Endothelial cell of hepatic sinusoid (primary cell): Measurements from ENCODE around the gene SHISA7.

Experiments
- in situ Hi-C: cut with HindIII; loops from 2 replicates; pipeline ENCODE4 v1.10.0; 2017; ENCODE audit warnings: low sequenced_read_pairs

Gene SHISA7

DNA sequence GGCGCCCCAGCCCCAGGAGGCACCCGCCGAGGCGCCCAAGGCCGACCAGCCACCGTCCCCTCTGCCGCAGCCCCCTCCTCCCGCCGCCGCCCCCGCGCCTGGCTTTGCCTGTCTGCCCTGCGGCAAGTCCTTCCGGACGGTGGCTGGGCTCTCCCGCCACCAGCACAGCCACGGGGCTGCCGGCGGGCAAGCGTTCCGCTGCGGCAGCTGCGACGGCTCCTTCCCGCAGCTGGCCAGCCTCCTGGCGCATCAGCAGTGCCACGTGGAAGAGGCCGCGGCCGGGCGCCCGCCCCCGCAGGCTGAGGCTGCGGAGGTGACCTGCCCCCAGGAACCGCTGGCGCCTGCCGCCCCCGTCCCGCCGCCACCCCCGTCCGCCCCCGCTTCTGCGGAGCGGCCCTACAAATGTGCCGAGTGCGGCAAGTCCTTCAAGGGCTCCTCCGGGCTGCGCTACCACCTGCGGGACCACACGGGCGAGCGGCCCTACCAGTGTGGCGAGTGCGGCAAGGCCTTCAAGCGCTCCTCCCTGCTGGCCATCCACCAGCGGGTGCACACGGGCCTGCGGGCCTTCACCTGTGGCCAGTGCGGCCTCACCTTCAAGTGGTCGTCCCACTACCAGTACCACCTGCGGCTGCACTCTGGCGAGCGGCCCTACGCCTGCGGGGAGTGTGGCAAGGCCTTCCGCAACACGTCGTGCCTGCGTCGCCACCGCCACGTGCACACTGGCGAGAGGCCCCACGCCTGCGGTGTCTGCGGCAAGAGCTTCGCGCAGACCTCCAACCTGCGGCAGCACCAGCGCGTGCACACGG is 39.3 kb upstream of the SHISA7 start:
- in situ Hi-C loops = no loop called here

DNA sequence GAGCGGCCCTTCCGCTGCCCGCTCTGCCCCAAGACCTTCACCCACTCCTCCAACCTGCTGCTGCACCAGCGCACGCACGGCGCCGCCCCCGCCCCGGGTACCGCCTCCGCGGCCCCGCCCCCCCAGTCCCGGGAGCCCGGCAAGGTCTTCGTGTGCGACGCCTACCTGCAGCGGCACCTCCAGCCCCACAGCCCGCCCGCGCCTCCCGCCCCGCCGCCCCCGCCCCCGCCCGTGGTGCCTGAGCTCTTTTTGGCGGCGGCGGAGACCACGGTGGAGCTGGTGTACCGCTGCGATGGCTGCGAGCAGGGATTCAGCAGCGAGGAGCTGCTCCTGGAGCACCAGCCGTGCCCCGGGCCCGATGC is 38.7 kb upstream of the SHISA7 start:
- in situ Hi-C loops = no loop called here

DNA sequence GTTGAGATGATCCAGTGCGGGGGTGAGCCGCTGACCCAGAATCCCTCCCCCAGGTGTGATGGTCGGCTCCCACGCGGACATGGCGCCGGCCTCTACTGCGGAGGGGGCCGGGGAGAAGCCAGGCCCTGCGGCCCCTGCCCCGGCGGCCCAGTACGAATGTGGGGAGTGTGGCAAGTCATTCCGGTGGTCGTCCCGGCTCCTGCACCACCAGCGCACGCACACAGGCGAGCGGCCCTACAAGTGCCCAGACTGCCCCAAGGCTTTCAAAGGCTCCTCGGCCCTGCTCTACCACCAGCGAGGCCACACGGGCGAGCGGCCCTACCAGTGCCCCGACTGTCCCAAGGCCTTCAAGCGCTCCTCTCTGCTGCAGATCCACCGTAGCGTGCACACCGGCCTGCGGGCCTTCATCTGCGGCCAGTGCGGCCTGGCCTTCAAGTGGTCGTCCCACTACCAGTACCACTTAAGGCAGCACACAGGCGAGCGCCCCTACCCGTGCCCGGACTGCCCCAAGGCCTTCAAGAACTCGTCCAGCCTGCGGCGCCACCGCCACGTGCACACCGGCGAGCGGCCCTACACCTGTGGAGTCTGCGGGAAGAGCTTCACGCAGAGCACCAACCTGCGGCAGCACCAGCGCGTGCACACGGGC is 38.2 kb upstream of the SHISA7 start:
- in situ Hi-C loops = no loop called here

DNA sequence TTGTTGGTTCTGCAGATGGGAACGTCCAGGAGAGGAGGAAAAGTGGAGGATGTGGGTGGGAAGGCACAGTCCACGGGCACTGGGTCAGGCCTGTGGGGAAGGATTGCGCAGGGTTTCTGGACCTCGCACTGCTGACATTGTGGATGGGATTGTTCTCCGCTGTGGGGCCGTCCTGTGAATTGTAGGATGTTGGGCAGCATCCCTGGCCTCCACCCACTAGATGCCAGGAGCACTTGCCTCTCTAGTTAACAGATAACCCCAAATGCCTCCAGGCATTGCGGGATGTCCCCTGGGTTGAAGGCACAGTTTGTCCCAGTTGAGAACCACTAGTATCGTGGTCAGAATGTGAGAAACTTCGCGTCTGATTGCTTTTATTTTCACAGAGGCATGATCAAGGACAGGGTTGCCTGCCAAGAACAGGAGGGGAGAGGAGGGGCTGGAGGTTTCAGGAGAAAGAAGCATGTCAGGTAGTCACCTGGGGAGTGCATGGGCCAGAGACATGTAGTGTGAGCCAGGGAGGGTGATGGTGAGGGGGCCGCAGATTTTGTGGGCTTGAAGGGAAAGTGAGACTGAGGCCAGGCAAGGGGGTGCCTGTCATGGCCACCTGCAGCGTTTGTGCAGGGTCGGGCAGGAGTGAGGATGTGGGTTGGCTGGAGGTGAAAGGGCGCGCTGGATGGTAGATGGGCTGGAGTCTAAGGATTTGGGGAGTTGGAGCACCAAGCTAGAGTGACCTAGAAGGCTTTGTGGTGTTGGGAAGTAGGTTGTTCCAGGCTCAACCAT is 36.5 kb upstream of the SHISA7 start:
- in situ Hi-C loops = loop anchor here (10.0 kb wide), 2 partner anchors 125 to 305 kb away; partner anchors contain the start of gene COX6B2

DNA sequence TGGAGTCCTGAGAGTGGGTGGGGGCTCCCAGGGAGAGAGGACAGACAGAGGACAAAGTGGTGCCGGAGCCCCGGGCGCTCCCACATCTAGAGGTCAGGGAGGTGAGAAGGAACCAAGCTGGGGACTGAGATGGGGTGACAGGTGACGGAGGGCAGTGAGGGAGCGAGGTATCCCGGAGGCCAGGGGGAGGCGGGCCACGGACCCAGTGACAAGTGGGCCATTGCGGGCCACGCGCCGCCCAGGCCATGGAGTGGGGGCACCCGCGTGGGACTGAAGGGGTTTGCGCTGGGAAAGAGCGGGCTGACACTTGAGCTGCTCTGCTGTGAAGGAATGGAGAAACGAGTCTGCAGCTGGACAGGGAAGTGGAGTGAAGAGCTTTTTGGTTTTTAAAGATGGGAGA is 35.9 kb upstream of the SHISA7 start:
- in situ Hi-C loops = loop anchor here (10.0 kb wide), 2 partner anchors 124 to 304 kb away; partner anchors contain the start of gene COX6B2

DNA sequence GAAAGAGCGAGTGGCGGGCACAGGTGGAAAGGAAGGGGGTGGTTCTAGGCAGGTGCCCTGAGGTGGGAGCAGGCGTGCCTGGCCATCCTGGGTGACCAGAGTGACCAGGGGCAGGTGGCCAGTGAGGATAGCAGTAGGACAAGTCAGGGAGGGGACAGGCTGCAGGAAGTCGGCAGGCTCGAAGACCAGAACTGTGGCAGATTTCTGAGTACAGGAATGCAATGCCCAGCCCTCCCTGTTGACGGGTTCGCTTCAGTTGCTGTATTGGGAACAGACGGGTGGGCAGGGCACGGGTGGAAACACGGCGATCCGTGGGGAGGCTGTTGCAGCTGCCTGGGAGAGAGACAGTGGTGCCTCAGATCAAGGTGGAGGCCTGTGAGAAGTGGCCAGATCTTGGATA is 35.3 kb upstream of the SHISA7 start:
- in situ Hi-C loops = loop anchor here (10.0 kb wide), 2 partner anchors 124 to 304 kb away; partner anchors contain the start of gene COX6B2

DNA sequence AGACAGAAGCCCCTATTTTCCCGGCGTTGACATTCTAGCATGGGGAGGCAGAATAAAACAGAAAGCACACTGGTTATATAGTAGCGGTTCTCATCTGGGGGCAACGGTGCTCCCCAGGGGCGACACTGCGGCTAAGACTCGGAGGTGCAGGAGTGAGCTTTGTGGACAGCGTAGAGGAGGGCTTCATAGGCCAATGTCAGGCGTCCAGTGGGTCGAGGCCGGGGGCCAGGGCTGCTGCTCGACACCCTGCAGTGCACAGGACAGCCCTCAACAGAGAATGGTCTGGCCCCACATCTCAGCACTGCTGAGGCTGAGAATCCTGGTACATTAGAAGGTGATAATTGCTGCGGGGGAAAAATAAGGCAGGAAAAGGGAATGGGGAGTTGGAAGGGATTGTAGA is 34.8 kb upstream of the SHISA7 start:
- in situ Hi-C loops = loop anchor here (10.0 kb wide), 2 partner anchors 123 to 303 kb away; partner anchors contain the start of gene COX6B2

DNA sequence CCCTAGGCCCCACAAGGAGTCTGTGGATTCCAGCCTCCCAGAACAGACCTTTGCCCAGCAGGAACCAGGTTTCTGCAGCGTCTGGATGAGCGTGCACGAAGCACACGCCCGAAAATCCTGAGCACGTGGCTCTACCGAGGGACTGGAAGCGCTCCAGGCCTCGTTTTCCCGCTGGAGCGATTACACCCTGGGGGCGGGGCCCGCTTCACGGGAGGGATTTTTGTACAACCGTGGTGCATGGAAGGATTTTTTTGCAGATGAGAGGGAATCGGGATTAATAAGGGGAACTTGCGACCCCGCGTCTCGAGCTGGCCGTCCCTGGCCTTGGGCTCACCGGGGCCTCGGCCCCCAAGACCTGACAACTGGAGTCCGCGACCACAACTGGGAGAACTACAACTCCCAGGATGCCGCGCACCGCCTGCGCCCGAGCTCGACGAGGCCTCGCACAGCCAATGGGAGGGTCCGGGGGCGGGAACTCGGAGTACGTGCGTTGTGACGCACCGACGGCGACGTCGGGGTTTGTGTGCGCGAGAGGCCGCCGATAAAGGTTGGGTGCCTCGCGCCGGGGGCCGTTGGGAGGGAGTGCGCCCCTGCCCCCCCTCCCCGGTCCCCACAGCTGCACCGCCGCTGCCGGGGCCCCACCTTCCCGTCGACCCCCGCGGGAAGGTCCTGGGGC is 33.1 kb upstream of the SHISA7 start, which contains the start of gene ZNF628:
ZNF628 (plus strand) TSS at position 518 of the 676 bp plus-strand sequence. CDS start 3,294 bp downstream, outside the sequence.
- in situ Hi-C loops = loop anchor here (10.0 kb wide), 2 partner anchors 121 to 301 kb away; partner anchors contain the start of gene COX6B2

DNA sequence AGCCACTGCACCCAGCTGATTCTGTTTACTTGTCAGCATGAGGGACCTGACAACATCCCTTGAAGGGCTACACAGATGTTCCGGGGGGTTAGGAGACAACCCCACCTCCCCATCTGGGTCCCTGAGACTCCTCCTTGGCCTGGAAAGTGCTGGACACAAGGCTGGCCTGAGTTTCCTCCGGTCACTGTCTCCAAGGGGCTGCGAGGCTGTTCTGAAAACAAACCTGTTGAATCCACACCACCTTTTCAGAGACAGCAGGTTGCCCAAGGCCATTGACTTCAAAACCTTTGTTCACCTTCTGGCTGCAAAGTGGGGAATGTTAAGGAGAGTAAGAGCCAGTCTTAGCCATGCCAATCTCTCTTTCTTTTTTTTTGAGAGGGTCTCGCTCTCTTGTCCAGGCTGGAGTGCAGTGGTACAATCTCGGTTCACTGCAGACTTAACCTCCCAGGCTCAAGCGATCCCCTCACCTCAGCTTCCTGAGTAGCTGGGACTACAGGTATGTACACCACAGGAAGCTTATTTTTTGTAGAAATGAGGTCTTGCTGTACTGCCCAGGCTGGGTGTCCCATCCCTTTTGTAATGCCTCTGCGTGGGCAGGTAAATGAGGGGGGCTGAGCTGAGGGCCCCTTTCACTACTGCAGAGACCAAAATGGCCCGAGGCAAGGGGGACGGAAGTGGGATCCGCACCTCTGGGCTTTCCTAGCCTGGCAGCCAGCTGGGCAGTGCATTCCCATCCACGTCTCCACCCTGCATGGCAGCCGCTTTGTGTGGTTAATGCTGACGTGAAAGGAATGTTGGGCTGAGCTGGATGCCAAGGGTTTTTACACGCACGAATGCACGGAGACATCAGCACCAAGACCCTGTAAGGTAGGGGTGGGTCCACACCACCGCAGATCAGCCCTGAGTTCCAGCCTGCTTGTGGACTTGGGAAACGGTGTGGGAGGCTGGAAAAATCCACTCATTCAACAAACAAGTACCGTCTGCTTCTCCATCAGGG is 31.5 kb upstream of the SHISA7 start:
- in situ Hi-C loops = loop anchor here (10.0 kb wide), 2 partner anchors 120 to 300 kb away; partner anchors contain the start of gene COX6B2

DNA sequence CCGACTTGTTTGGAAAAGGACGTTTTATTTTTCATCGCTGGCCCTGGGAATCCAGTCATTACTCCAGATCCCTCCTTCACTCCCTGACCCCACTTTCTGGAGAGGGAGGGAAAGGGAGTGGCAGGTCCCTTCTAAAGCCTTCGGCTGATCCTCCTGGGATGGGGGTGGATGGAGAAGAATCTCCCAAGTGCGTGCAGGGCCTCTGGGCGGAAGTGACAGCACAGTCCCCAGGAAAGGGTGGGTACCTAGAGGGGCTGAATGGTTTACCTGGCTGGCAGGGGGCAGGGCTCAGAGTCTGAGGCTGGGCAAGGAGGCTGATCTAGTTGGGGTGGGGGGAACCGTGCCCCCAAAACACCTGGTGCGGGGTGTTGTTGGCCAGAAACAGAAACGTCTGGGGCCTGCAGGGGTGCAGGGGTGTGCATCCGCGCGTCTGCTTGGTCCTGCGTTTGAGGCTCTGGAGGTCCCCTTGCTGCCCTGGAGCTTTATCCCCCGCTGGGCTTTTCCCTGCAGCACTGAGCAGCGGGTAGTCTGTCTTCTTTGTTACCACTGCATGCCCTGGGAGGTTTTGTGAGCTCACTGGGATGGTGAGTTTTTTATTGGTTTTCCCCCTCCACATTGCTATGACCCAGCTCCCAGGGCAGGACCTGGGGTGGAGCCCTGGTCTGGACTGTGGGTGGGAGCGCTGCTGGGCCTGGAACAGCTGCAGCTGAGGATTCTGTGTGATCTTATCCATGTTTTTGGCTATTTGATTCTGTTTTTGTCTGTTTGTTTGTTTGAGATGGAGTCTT is 30.3 kb upstream of the SHISA7 start:
- in situ Hi-C loops = loop anchor here (10.0 kb wide), 2 partner anchors 119 to 299 kb away; partner anchors contain the start of gene COX6B2

DNA sequence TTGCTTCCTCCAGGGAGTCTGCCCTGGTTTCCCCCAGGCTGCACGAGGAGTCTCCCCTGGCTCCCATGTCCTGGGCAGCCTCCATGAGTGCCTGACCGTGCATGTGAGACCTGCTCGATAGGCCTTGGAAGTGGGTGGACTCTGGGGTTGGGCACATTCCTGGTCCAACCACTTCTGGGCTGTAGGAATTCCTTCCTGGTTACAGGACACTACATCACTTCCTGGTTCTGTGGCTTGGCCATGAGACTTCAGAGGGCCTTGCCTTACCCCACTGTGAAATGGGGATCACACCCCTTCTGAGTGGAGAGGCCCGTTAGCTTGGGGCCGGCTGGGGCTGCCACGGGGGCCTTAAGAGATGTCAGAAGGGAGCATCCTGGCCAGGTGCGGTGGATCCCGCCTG is 29.4 kb upstream of the SHISA7 start:
- in situ Hi-C loops = loop anchor here (10.0 kb wide), 2 partner anchors 118 to 298 kb away; partner anchors contain the start of gene COX6B2

DNA sequence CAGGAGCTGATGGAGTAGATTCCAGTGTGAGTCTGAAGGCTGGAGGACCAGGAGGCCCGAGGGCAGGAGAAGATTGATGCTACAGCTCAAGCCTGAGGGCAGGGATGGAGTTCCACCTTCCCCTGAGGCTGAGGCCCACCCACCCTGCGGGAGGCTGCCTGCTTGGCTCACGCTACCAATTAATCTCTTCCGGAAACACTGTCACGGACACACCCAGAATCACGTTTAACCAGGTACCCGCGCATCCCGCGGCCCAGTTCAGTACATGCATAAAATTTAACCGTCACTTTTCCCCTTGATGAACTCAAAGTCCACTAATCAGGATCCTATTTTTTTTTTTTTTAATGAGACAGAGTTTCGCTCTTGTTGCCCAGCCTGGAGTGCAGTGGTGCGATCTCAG is 28.2 kb upstream of the SHISA7 start:
- in situ Hi-C loops = loop anchor here (10.0 kb wide), 2 partner anchors 116 to 296 kb away; partner anchors contain the start of gene COX6B2

DNA sequence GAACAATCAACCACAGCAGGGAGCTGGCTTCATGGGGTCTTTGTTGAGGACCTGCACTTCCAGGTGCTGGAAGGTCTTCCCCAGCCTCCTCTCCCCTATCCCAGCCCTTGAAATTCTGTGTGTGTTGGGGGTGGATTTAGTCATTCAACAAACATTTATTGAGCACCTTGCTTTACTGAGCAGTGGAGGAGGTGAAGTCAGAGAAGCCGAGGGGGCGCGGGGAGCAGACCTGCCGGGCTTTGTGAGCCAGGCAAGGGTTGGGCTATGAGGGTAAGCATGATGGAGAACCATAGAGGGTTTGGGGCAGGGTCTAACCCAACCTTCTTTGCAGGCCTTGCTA is 24.9 kb upstream of the SHISA7 start:
- in situ Hi-C loops = no loop called here

DNA sequence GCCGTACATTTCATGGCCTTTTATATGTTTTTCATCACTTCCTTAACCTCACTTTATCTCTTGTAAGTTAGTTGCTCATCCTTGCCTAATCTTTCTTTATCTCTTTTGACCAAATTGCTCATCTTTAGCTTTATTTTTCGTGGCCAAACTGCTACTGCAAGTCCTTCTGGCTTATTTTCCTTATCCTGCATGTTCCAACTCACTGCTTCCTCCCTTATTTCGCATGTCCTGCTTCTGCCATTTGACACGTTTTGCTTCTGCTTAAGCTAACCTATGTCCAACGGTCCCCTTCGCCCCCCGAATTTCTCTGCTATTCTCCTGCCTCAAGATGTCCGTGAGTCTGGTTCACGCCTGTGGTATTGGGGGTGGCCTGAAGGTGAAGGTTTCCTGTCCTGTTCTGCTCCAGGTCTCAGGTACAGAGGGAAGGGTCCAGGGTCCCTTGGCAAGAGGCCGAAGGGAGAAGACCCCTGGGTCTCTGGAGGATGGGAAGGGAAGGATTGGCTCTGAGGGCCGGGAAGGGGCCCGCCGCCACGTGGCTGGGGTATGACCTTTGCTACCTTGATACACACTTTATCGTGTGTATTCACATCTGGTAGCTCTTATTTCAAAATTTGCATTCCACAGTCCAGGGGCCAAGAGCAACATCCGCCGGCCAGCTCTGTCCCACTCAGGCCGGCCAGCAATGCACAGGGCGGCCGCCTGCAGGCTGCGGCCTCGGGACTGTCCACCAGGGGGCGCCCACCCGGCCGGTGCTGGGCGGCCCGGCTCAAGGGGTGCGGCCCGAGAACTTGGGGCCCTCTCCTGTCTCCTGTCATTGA is 24.3 kb upstream of the SHISA7 start:
- in situ Hi-C loops = no loop called here

DNA sequence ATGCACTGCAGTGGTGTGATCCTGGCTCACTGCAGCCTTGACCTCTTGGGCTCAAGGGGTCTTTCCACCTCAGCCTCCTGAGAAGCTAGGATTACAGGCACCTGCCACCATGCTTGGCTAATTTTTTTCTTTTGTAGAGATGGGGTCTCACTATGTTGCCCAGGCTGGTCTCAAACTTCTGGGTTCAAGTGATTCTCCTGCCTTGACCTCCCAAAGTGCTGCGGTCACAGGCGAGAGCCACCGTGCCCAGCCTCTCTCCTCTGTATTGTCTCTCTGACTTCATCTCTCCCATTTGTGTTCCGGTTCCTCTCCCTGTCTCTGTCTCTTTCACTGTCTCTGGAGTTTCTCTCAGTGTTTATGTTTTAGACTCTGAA is 23.1 kb upstream of the SHISA7 start:
- in situ Hi-C loops = no loop called here

DNA sequence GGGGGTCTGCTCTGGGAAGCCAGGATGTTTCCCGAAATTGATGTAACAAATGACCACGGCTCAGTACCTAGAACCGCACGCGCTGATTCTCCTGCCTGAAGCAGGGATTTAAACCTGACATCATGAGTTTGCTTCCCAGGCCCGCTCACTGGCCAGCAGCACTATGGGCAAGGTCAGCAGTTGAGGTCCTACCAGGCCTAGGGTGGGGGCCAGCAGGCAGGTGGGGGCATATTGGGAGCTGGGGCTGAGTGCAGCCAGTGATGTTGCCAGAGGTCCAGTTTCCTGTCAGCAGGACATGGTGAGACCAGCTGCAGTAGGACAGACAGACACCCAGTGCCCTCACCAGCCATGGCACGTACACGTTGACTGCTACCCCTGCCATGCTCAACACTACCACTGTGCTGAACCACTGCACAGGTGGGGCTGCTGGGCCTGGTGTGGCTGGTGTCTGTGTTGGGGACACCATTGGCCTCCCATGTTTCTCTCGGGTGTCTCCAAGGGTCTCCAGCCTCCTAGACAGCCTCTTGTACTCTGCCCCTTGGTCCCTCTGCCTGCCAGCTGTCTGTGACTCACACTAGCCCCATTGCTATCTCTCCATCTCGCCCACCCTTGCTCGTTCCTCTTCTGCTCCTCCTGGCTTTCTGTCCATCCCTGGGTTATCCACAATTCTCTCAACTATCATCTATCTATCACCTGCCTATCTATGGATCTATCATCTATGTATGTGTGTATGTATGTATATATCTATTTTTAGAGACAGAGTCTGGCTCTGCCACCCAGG is 22.6 kb upstream of the SHISA7 start:
- in situ Hi-C loops = no loop called here

DNA sequence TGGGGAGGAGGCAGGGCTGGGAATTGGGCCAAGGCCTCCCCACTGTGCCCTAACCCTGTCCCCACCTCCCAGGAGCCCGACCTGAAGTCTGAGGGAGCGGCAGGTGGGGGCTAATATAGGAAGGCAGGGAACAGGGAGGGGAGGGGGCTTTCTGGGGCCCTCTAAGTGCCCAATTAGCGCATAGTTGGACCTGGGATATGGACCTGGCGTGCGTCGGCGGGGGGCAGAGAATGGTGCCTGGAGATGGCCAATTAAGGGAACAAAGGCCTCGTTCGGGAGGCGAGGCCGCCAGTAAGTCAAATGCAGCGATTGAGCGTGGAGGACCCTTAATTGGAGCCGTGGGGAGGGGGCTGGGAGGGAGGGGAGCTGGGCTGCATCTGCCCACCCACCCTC is 21.6 kb upstream of the SHISA7 start, which contains the start of gene C19orf85:
C19orf85 (minus strand) TSS at position 90 of the 393 bp plus-strand sequence. CDS start 197 bp downstream, outside the sequence.
- in situ Hi-C loops = no loop called here
